Measurements from ENCODE around the gene FAM181A. TPM values are rescaled to one million over a fixed set of nuclear protein-coding genes. Genes with fewer than 3 reads are reported as not detected.

FAM181A gene
- total and polyA plus RNA-seq, 9 donors, result 0.37 to 4.9 (median 0.82) TPM; not detected in 4

DNA sequence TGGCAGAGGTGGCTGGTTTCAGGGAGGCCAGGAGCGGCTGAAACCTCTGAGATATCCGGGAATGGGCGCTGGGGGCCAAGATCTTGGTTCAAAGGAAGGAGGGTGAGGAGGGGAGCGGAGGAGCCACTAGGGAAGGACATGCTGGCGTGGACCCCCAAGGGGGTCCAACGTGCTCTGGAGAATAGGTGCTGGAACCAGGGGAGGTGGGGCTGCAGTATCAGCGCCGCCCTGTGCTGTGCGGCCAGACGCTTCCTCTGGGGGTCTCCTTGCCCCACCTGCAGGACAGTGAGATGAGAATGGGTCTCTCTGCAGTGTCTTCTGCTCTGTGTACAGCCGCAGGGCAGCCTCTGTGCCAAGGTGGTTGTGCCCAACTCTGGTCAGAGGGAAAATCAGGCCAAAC lies 2.5 kb downstream of the FAM181A start:
- Histone ChIP-seq H3K27ac (no peak overlapping the region), H3K4me1 (ENCODE audit: insufficient read depth) (no peaks in the 10 kb centered on the region), H3K4me3 (no peak overlapping the region), H3K9me3 (no peaks in the 10 kb centered on the region), H3K27me3 (no peaks in the 10 kb centered on the region), H3K36me3 (no peaks in the 10 kb centered on the region)
- TF ChIP-seq POLR2A (IDR thresholded peaks at IDR 0.05), result no peak
- TF ChIP-seq, protein P1, sequence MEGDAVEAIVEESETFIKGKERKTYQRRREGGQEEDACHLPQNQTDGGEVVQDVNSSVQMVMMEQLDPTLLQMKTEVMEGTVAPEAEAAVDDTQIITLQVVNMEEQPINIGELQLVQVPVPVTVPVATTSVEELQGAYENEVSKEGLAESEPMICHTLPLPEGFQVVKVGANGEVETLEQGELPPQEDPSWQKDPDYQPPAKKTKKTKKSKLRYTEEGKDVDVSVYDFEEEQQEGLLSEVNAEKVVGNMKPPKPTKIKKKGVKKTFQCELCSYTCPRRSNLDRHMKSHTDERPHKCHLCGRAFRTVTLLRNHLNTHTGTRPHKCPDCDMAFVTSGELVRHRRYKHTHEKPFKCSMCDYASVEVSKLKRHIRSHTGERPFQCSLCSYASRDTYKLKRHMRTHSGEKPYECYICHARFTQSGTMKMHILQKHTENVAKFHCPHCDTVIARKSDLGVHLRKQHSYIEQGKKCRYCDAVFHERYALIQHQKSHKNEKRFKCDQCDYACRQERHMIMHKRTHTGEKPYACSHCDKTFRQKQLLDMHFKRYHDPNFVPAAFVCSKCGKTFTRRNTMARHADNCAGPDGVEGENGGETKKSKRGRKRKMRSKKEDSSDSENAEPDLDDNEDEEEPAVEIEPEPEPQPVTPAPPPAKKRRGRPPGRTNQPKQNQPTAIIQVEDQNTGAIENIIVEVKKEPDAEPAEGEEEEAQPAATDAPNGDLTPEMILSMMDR (IDR thresholded peaks at IDR 0.05), result no peak
- TF ChIP-seq EP300 (IDR thresholded peaks at IDR 0.05), result no peak
- DNase-seq, result no peak
- WGBS, 3 donors, result 83 to 89% (median 85%) methylated on average over 11 of the region's 11 CpGs
- intact Hi-C loops (cut with DNase I), result no loop called here

DNA sequence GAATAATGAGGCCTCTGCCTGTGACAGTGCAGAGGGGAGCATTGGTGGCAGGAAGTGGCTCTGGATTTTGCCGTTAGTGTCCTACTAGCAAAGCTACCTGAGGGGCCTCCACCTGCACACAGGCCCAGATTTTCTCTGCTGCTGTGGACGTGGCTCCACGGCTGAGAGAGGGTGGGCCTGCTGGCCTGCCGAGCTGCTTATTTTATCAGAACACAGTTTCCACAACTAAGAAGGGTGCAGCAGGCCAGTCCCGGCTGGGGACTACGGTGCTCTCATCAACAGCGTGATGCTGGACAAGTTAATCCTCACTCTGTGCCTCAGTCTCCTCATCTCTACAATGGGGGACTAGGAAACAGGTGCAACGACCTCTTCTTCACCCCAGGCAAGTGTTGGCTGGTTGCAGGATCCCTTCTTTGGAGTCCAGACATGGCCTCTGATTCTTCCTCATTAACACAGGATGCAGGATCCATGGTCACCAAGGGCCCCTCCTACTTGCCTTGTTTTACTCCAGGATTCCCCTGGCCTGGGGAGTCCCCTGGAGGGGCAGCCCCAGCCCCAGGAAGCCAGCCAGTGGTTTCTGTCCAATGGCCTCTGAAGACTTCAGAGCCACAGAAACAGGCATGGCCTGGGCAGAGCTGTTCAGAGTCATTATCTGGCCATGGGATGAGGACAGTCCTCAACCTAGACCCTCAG lies 3.3 kb downstream of the FAM181A start:
- 78 to 86% (median 81%) methylated on average over 8 of the region's 8 CpGs for whole genome bisulfite sequencing, 3 donors

DNA sequence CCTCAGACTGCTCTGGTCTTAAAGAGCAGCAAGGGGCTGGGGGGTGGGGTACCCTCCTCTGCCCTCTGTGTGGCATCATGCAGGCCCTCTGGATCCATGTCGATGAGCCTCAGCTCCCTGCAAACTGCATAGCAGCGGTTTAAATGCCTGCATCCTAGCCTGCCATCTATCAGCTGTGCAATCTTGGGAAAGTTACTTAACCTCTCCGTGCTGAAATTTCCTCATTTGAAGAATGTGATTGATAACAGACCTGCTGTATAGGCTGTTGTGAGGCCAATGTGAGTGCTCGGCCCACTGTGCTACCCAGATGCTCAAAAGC lies 3.8 kb downstream of the FAM181A start:
- intact Hi-C loops (cut with DNase I), result no loop called here
- Histone ChIP-seq H3K27ac (no peak overlapping the region), H3K4me3 (no peak overlapping the region), H3K36me3 (no peaks in the 10 kb centered on the region), H3K4me1 (ENCODE audit: insufficient read depth) (no peaks in the 10 kb centered on the region), H3K27me3 (no peaks in the 10 kb centered on the region), H3K9me3 (no peaks in the 10 kb centered on the region)
- 82 to 86% (median 82%) methylated on average over 4 of the region's 4 CpGs for WGBS, 3 donors
- TF ChIP-seq, protein P1 (IDR thresholded peaks at IDR 0.05), result no peak
- TF ChIP-seq EP300 (IDR thresholded peaks at IDR 0.05) (no peak), POLR2A (IDR thresholded peaks at IDR 0.05) (no peak)
- no peak for DNase-seq

More for the DNA sequence above, 3.3 kb downstream of the FAM181A start:
- intact Hi-C loops (cut with DNase I), result no loop called here
- Histone ChIP-seq H3K27me3 (no peaks in the 10 kb centered on the region), H3K4me1 (ENCODE audit: insufficient read depth) (no peaks in the 10 kb centered on the region), H3K27ac (no peak overlapping the region), H3K9me3 (no peaks in the 10 kb centered on the region), H3K36me3 (no peaks in the 10 kb centered on the region), H3K4me3 (no peak overlapping the region)
- no peak for TF ChIP-seq EP300 (IDR thresholded peaks at IDR 0.05)
- TF ChIP-seq, protein P1 (IDR thresholded peaks at IDR 0.05), result no peak
- no peak for DNase-seq

DNA sequence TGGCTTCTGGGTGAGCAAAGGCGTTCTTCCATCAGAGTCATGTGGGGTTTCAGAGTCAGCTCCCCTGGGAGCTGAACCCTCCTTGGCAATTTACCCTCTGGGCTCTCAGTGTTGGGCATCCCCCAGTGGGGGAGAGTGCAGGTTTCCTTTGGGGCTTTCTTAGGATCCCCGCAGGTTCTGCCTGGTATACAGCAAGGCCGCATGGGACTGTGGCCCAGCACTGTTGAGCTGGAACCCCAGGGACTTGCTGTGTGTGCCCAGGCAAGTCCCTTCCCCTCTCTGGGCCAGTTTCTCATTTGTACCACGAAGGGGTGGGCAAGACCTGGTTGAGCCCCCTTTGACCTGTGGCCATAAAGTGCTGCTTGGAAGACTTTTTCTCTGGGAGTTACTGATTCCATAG lies 5.5 kb downstream of the FAM181A start:
- intact Hi-C loops (cut with DNase I), result no loop called here
- WGBS, 3 donors, result 85 to 93% (median 87%) methylated on average over 4 of the region's 4 CpGs
- Histone ChIP-seq H3K4me3 (no peak overlapping the region), H3K27ac (no peak overlapping the region), H3K36me3 (no peaks in the 10 kb centered on the region), H3K4me1 (ENCODE audit: insufficient read depth) (no peaks in the 10 kb centered on the region), H3K27me3 (no peaks in the 10 kb centered on the region), H3K9me3 (no peaks in the 10 kb centered on the region)
- TF ChIP-seq, protein P1 (IDR thresholded peaks at IDR 0.05), result no peak
- TF ChIP-seq EP300 (IDR thresholded peaks at IDR 0.05) (no peak), POLR2A (IDR thresholded peaks at IDR 0.05) (no peak)
- DNase-seq, result no peak
